Measurements from ENCODE around the gene CHRNA10. TPM values are rescaled to one million over a fixed set of nuclear protein-coding genes. Genes with fewer than 3 reads are reported as not detected.

CHRNA10 gene
- total RNA-seq, 6 experiments from 2014 or later, result 0.25 to 1.2 (median 0.41) TPM

GRCh38 chr11:3638513-3638912, 32.7 kb downstream of the CHRNA10 start:
- intact Hi-C loops (cut with DNase I), result no loop called here
- 86% methylated on average over 1 of the region's 5 CpGs for WGBS (ENCODE audit: insufficient coverage, low coverage, low lambda C conversion rate, missing lambda C conversion rate)
- no peaks in the 10 kb centered on the region for H3K27me3 ChIP-seq

GRCh38 chr11:3637201-3637600, 34.0 kb downstream of the CHRNA10 start:
- Histone ChIP-seq H3K27ac (no peak overlapping the region), H3K27me3 (no peaks in the 10 kb centered on the region), H3K4me3 (no peak overlapping the region), H3K36me3 (no peaks in the 10 kb centered on the region), H3K9me3 (no peaks in the 10 kb centered on the region), H3K4me1 (peaks cover 0 to 1% (median 0%) of the 10 kb centered on the region in 4 donors)
- DNase-seq (no peak), ATAC-seq (no peak)
- intact Hi-C loops (cut with DNase I), result no loop called here
- TF ChIP-seq POLR2A (IDR thresholded peaks at IDR 0.05), result no peak
- no peak for TF ChIP-seq CTCF (IDR thresholded peaks at IDR 0.05)
- 71% methylated on average over 1 of the region's 13 CpGs for WGBS (ENCODE audit: insufficient coverage, low coverage, low lambda C conversion rate, missing lambda C conversion rate)

More at GRCh38 chr11:3638513-3638912, 32.7 kb downstream of the CHRNA10 start:
- TF ChIP-seq POLR2A (IDR thresholded peaks at IDR 0.05) (no peak), CTCF (IDR thresholded peaks at IDR 0.05) (no peak)
- ATAC-seq (no peak), DNase-seq (no peak)
- Histone ChIP-seq H3K9me3 (no peaks in the 10 kb centered on the region), H3K4me3 (no peak overlapping the region), H3K4me1 (peaks cover 0 to 6% (median 2%) of the 10 kb centered on the region in 4 donors), H3K27ac (no peak overlapping the region), H3K36me3 (no peaks in the 10 kb centered on the region)

- ATAC-seq (no peak), DNase-seq (no peak)
- intact Hi-C loops (cut with DNase I), result no loop called here
- no peak overlapping the region for H3K4me3 ChIP-seq
- no peaks in the 10 kb centered on the region for H3K36me3 ChIP-seq
- no peak overlapping the region for H3K27ac ChIP-seq
- TF ChIP-seq CTCF (IDR thresholded peaks at IDR 0.05) (no peak), POLR2A (IDR thresholded peaks at IDR 0.05) (no peak)
- no peaks in the 10 kb centered on the region for H3K27me3 ChIP-seq
- no peaks in the 10 kb centered on the region for H3K9me3 ChIP-seq
- H3K4me1 ChIP-seq, result no peaks in the 10 kb centered on the region
- 91% methylated on average over 6 of the region's 15 CpGs for WGBS (ENCODE audit: insufficient coverage, low coverage, low lambda C conversion rate, missing lambda C conversion rate)
These were observed 35.4 kb downstream of the CHRNA10 start for GRCh38 chr11:3635641-3636375.

GRCh38 chr11:3632070-3632660, 39.0 kb downstream of the CHRNA10 start:
- Histone ChIP-seq H3K4me3 (no peak overlapping the region), H3K9me3 (no peaks in the 10 kb centered on the region), H3K4me1 (no peaks in the 10 kb centered on the region), H3K36me3 (no peaks in the 10 kb centered on the region), H3K27ac (no peak overlapping the region), H3K27me3 (no peaks in the 10 kb centered on the region)
- intact Hi-C loops (cut with DNase I), result no loop called here
- TF ChIP-seq CTCF (IDR thresholded peaks at IDR 0.05) (no peak), POLR2A (IDR thresholded peaks at IDR 0.05) (no peak)
- ATAC-seq, result no peak
- DNase-seq, result no peak
- 81% methylated on average over 3 of the region's 5 CpGs for WGBS (ENCODE audit: insufficient coverage, low coverage, low lambda C conversion rate, missing lambda C conversion rate)
